ENCODE measurements around the gene TAF1.
"Not testable (repeated sequence)": the region's sequence is repeated elsewhere in the genome, so short reads cannot be mapped to it uniquely, and the experiment has no call there.

The TAF1 gene

GRCh38 chrX:71509289-71509688 lies 143.1 kb downstream of the TAF1 start:
- DNase-seq: no peak

- DNase-seq: no peak
These were observed 144.0 kb downstream of the TAF1 start for GRCh38 chrX:71510161-71510560.

DNA sequence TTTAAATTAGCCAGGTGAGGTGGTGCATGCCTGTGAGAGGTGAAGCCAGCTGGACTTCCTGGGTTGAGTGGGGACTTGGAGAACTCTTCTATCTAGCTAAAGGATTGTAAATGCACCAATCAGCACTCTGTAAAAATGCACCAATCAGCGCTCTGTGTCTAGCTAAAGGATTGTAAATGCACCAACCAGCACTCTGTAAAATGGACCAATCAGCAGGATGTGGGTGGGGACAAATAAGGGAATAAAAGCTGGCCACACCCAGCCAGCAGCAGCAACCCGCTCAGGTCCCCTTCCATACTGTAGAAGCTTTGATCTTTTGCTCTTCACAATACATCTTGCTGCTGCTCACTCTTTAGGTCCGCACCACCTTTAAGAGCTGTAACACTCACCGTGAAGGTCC lies 147.6 kb downstream of the TAF1 start:
- not testable (repeated sequence) for DNase-seq

GRCh38 chrX:71514367-71515037 lies 148.3 kb downstream of the TAF1 start:
- peak; percentile 30 to 56 for DNase-seq

DNA sequence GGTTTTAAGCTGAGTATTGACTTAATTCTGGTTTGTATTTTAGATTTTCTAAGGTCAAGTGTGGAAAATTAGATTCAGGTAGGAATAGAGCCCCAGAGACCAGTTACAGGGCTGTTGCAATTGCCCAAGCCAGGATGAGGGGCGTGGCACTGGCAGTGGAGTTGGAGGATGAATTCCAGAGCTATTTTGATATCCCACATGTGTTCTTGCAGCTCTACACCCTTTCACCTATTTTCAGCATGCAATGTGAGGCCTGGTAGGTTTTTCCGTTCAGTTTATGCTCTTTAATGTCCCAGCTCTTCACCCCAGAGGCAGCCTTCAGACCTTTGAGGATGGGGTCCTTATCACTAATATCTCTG lies 148.9 kb downstream of the TAF1 start:
- DNase-seq: no peak

Measured in CD4-positive, alpha-beta T cell treated with Interferon alpha-2 for 1 hour (primary cell).